ENCODE data around the gene DNAH12. TPM values are rescaled to one million over a fixed set of nuclear protein-coding genes. Genes with fewer than 3 reads are reported as not detected.

DNAH12 gene
- total RNA-seq, 1 experiment from 2014 or later: not detected

- ChIA-PET CTCF (no interaction called here), POLR2A (no interaction called here), RAD21 (ENCODE audit: low non-redundant PET in 1 of 2, low total read pairs in 2 of 2, uncharacterized antibody in 2 of 2, unreplicated experiment in 2 of 2) (no interaction called here)
- TF ChIP-seq SP1 (IDR thresholded peaks at IDR 0.05; ENCODE audit: low read depth): no peak
- intact Hi-C loops (cut with micrococcal nuclease): no loop called here
- Histone ChIP-seq H3K4me3 (replicated peaks in 1 of 2; ENCODE audit: low read depth in 1 of 2, low read length in 2 of 2) (no peak overlapping the region), H3K36me3 (ENCODE audit: control insufficient read depth in 1 of 2, insufficient read depth in 2 of 2, low read length in 2 of 2) (no peaks in the 10 kb centered on the region), H4K20me1 (ENCODE audit: insufficient read depth) (no peaks in the 10 kb centered on the region), H3K27ac (ENCODE audit: low read depth, low read length) (no peak overlapping the region), H3K9me3 (ENCODE audit: control insufficient read depth in 1 of 2, insufficient read depth in 1 of 2, low read depth in 1 of 2, low read length in 2 of 2) (peaks cover 0 to 3% of the 10 kb centered on the region in 2 experiments; a peak in 1 of 4 replicates), H2AFZ (ENCODE audit: low read depth, low read length, poor library complexity, severe bottlenecking) (no peak overlapping the region), H3K4me2 (ENCODE audit: low read length) (no peak overlapping the region), H3K9me2 (ENCODE audit: insufficient read depth) (no peaks in the 10 kb centered on the region), H3K27me3 (ENCODE audit: insufficient read depth, low read length) (no peaks in the 10 kb centered on the region), H3K4me1 (ENCODE audit: control insufficient read depth in 1 of 2, insufficient read depth in 2 of 2, low read length in 2 of 2) (peaks cover 2 to 7% of the 10 kb centered on the region in 2 experiments; a peak in 2 of 4 replicates), H3K9ac (ENCODE audit: low read length) (no peak overlapping the region), H3K79me2 (ENCODE audit: insufficient read depth, low read length) (no peaks in the 10 kb centered on the region)
- DNase-seq (ENCODE audit: low read depth, low spot score) (no peak), ATAC-seq (no peak)
- no TSS peak for BruUV-seq (replicated peaks)
Measured at GRCh38 chr3:57411715-57412114, 132.4 kb downstream of the DNAH12 start.

GRCh38 chr3:57409471-57409870 is 134.7 kb downstream of the DNAH12 start:
- intact Hi-C loops (cut with micrococcal nuclease): no loop called here
- no peak overlapping the region for H3K27ac ChIP-seq (ENCODE audit: low read depth, low read length)
- no peak for ATAC-seq
- no peaks in the 10 kb centered on the region for H4K20me1 ChIP-seq (ENCODE audit: insufficient read depth)
- H3K27me3 ChIP-seq (ENCODE audit: insufficient read depth, low read length): no peaks in the 10 kb centered on the region
- no peak overlapping the region for H2AFZ ChIP-seq (ENCODE audit: low read depth, low read length, poor library complexity, severe bottlenecking)
- no peaks in the 10 kb centered on the region for H3K79me2 ChIP-seq (ENCODE audit: insufficient read depth, low read length)
- peaks cover 2 to 10% of the 10 kb centered on the region in 2 experiments; a peak in 2 of 4 replicates for H3K4me1 ChIP-seq (ENCODE audit: control insufficient read depth in 1 of 2, insufficient read depth in 2 of 2, low read length in 2 of 2)
- no peak overlapping the region for H3K4me2 ChIP-seq (ENCODE audit: low read length)
- peaks cover 0 to 3% of the 10 kb centered on the region in 2 experiments; a peak in 1 of 4 replicates for H3K9me3 ChIP-seq (ENCODE audit: control insufficient read depth in 1 of 2, insufficient read depth in 1 of 2, low read depth in 1 of 2, low read length in 2 of 2)
- H3K36me3 ChIP-seq (ENCODE audit: control insufficient read depth in 1 of 2, insufficient read depth in 2 of 2, low read length in 2 of 2): no peaks in the 10 kb centered on the region
- DNase-seq (ENCODE audit: low read depth, low spot score): no peak
- CTCF ChIA-PET: interaction anchor here (2.5 kb wide), 1 partner anchor 12 kb away, joined by 5 read pairs; no protein-coding TSS in a partner anchor
- RAD21 ChIA-PET (ENCODE audit: low non-redundant PET in 1 of 2, low total read pairs in 2 of 2, uncharacterized antibody in 2 of 2, unreplicated experiment in 2 of 2): no interaction called here
- TF ChIP-seq EGR1 (IDR thresholded peaks at IDR 0.05; ENCODE audit: low read depth) (no peak), SP1 (IDR thresholded peaks at IDR 0.05; ENCODE audit: low read depth) (no peak), ATF3 (IDR thresholded peaks at IDR 0.05) (no peak), CBX3 (IDR thresholded peaks at IDR 0.05; ENCODE audit: low read depth) (no peak), JUND (IDR thresholded peaks at IDR 0.05) (no peak), SIN3A (IDR thresholded peaks at IDR 0.05; ENCODE audit: low read depth) (no peak)
- no peak overlapping the region for H3K4me3 ChIP-seq (replicated peaks in 1 of 2; ENCODE audit: low read depth in 1 of 2, low read length in 2 of 2)
- H3K9me2 ChIP-seq (ENCODE audit: insufficient read depth): no peaks in the 10 kb centered on the region
- POLR2A ChIA-PET: no interaction called here
- H3K9ac ChIP-seq (ENCODE audit: low read length): no peak overlapping the region
- no TSS peak for BruUV-seq (replicated peaks)

Data from HCT116 (cell line).